Measurements from ENCODE around the gene KIRREL3.

DNA sequence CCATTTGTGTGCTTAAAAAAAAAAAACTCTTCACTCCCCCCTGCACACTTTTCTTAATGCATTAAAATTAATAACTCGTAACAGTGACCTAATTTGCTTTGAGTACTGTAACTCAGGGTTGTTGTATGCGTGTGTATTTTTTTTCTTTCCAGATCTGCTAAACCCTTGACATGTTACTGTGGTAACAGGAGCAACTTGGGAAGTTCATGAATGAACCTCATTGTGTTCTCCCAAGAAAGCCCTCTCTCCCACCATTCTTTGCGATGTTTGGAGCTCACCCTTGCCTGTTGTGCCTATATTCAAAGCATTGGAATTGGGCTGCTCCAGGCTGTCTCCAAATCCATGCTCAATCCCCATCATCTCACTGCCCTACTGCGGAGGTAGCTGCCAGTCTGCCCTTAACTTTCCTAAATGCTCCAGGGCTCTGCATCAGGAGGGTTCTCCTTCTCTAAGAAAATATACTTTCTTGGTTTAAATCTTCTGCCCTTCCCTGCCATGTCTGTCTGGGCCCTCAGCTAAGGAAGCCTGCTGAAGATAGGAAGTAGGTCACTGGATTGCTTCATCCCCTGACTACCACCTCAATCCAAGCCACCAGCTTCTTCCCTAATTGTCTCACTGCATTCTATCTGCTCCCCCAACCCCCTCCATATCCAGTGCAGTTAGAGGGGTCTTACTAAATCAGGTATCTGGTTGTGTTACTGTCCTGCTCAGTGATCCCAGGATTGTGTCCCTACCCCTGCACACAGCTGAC, 70.3 kb downstream of the KIRREL3 start:
- TF ChIP-seq, protein P1, sequence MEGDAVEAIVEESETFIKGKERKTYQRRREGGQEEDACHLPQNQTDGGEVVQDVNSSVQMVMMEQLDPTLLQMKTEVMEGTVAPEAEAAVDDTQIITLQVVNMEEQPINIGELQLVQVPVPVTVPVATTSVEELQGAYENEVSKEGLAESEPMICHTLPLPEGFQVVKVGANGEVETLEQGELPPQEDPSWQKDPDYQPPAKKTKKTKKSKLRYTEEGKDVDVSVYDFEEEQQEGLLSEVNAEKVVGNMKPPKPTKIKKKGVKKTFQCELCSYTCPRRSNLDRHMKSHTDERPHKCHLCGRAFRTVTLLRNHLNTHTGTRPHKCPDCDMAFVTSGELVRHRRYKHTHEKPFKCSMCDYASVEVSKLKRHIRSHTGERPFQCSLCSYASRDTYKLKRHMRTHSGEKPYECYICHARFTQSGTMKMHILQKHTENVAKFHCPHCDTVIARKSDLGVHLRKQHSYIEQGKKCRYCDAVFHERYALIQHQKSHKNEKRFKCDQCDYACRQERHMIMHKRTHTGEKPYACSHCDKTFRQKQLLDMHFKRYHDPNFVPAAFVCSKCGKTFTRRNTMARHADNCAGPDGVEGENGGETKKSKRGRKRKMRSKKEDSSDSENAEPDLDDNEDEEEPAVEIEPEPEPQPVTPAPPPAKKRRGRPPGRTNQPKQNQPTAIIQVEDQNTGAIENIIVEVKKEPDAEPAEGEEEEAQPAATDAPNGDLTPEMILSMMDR (optimal IDR thresholded peaks at IDR 0.05 in 1 of 3, IDR thresholded peaks at IDR 0.05 in 1 of 3, conservative IDR thresholded peaks at IDR 0.05 in 1 of 3; ENCODE audit: extremely low read depth in 1 of 3, insufficient read depth in 2 of 3, low read length in 3 of 3), result no peak
- no peak for TF ChIP-seq EZH2 (IDR thresholded peaks at IDR 0.05; ENCODE audit: low read length)
